Natural killer cell (primary cell): ENCODE measurements around the gene PPM1K. TPM values are rescaled to one million over a fixed set of nuclear protein-coding genes. Genes with fewer than 3 reads are reported as not detected.
A peak's percentile ranks its signal among the peaks of the same experiment; 100 is the strongest.

Source experiments
- ATAC-seq, 3 donors: fragments of 150-1000 bp in 2 of 3; fragments of 200-7000 bp in 1 of 3; cut with Tn5 transposase; 1 replicate in 1 of 3; 2 replicates in 2 of 3; pipeline ENCODE4 v1.10.0; 2021; ENCODE audit warnings: mild to moderate bottlenecking in 2 of 3, moderate library complexity in 2 of 3
- DNase-seq, 2 donors: peaks; one replicate each; pipeline versions ENCODE4 v3.0.0 to v3.0.0-alpha.2; 2013 to 2021; ENCODE audit warnings: mixed read lengths in 1 of 2
- H3K27ac ChIP-seq: one replicate; pipeline ENCODE4 v1.5.1; 2013; ENCODE audit warnings: mild to moderate bottlenecking, low read length
- H3K27me3 ChIP-seq: one replicate; pipeline ENCODE4 v1.6.1; 2013; ENCODE audit warnings: low read length; ENCODE audit not compliant: control insufficient read depth, insufficient read depth
- H3K36me3 ChIP-seq: one replicate; pipeline ENCODE4 v1.6.1; 2013; ENCODE audit warnings: low read length; ENCODE audit not compliant: control insufficient read depth, insufficient read depth
- H3K4me1 ChIP-seq: one replicate; pipeline ENCODE4 v1.6.1; 2013; ENCODE audit warnings: low read length; ENCODE audit not compliant: control insufficient read depth, insufficient read depth
- H3K4me3 ChIP-seq: one replicate; pipeline ENCODE4 v1.5.1; 2013; ENCODE audit warnings: low read length
- H3K9me3 ChIP-seq: one replicate; pipeline ENCODE4 v1.6.1; 2013; ENCODE audit warnings: low read length; ENCODE audit not compliant: control insufficient read depth, insufficient read depth
- H3K27ac Mint-ChIP-seq, 2 donors: one replicate each; pipeline ENCODE4 v1.8.0; 2022; ENCODE audit warnings: mild to moderate bottlenecking in 2 of 2, mixed read lengths in 2 of 2, moderate library complexity in 1 of 2
- H3K27me3 Mint-ChIP-seq, 2 donors: one replicate each; pipeline ENCODE4 v1.8.0; 2022; ENCODE audit warnings: low read depth in 2 of 2, mixed read lengths in 2 of 2
- H3K36me3 Mint-ChIP-seq: one replicate; pipeline ENCODE4 v1.8.0; 2022; ENCODE audit warnings: mixed read lengths
- H3K4me1 Mint-ChIP-seq, 2 donors: one replicate each; pipeline ENCODE4 v1.8.0; 2022; ENCODE audit warnings: mixed read lengths in 2 of 2
- H3K4me3 Mint-ChIP-seq: one replicate; pipeline ENCODE4 v1.8.0; 2022; ENCODE audit warnings: mild to moderate bottlenecking, moderate library complexity, mixed read lengths
- H3K9me3 Mint-ChIP-seq, 2 donors: one replicate each; pipeline ENCODE4 v1.8.0; 2022; ENCODE audit warnings: mixed read lengths in 2 of 2
- CTCF ChIP-seq: fragments of 200-600 bp; IDR thresholded peaks from one replicate; pipeline ENCODE4 v1.8.0; 2022; ENCODE audit warnings: antibody characterized with exemption
- WGBS: methylation state at CpG from one replicate; pipeline ENCODE4 v1.1.7; 2013; ENCODE audit warnings: missing lambda C conversion rate; ENCODE audit not compliant: insufficient coverage; 5-methylcytosine and 5-hydroxymethylcytosine counted together
- intact Hi-C: fragments of 100-400 bp; cut with micrococcal nuclease; formaldehyde crosslinking; loops from one replicate; pipeline ENCODE4 v1.14.2; 2022
- total RNA-seq, 4 donors: library from RNA; stranded (reverse); fragments of 120-200 nt in 1 of 4; gene quantifications; one replicate each; pipeline versions ENCODE4 v1.2.3 to v1.2.4, GENCODE V29; 2013 to 2022

The PPM1K gene
- total RNA-seq, 3 donors from 2014 or later (not counting 1 experiment from before 2014, with no cell fraction given): 68.0 to 76.8 (median 74.3) TPM

DNA sequence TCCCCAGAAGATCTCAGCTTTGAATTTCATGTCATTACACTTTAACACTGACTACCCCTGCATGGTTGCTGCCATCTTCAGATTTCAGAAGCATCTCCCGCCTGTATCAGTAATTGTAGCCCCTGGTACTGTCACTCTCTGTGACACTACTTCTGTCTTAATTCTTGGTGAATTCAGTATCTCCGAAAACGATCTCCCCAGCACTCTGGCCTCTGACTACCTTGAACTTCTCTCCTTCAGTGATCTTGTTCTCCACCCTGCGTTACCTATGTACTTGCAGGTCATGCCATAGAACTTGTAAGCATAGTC lies 72.2 kb downstream of the PPM1K start:
- Histone ChIP-seq H3K4me1 (no peaks in the 10 kb centered on the region), H3K9me3 (no peaks in the 10 kb centered on the region), H3K27me3 (no peaks in the 10 kb centered on the region), H3K27ac (no peak overlapping the region), H3K36me3 (no peaks in the 10 kb centered on the region), H3K4me3 (no peak overlapping the region)
- Mint-ChIP-seq H3K36me3 (no peaks in the 10 kb centered on the region), H3K4me3 (no peak overlapping the region), H3K27me3 (peaks cover 6 to 10% of the 10 kb centered on the region in 2 donors), H3K4me1 (peaks cover 0 to 4% of the 10 kb centered on the region in 2 donors), H3K27ac (no peak overlapping the region), H3K9me3 (no peaks in the 10 kb centered on the region)
- no peak for TF ChIP-seq CTCF
- DNase-seq (no peak), ATAC-seq (peak in 1 of 3 donors; percentile 8)
- intact Hi-C loops: loop anchor here (1.0 to 10.0 kb wide), 4 partner anchors 179 to 813 kb away; no protein-coding TSS in a partner anchor
- 47% methylated on average over 4 of the region's 4 CpGs for WGBS

DNA sequence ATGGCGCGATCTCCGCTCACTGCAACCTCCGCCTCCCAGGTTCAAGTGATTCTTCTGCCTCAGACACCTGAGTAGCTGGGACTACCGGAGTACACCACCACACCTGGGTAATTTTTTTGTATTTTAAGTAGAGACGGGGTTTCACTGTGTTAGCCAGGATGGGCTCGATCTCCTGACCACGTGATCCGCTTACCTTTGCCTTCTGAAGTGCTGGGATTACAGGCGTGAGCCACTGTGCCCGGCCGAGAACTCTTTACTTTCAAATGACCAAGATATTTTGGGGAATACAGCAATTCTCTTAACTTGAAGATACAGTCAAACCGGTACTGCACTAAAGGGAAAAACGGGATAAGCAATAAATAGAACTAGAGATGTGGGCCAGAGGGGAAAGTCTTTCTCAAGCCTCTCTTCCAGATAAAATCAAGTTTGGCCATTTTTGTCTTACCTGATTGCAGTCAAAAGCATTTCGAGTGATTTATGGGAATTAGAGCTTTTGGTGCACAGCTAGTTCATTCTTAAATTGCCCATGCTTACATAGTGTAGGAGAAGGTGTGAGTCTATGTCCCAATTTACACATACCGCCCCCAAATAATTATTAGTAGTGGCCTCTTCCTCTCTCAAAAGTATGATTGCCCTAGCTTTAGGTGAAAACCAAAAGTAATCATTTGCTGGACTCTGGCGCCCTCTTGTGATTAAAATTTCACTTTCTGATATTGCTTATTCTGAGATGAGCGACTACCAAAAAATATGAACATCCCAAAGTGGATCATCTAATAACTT lies 72.7 kb downstream of the PPM1K start:
- peaks cover 0 to 4% of the 10 kb centered on the region in 2 donors for H3K4me1 Mint-ChIP-seq
- peaks cover 6 to 10% of the 10 kb centered on the region in 2 donors for H3K27me3 Mint-ChIP-seq
- no peak overlapping the region for H3K4me3 Mint-ChIP-seq
- no peak overlapping the region for H3K27ac Mint-ChIP-seq
- no peaks in the 10 kb centered on the region for H3K4me1 ChIP-seq
- ATAC-seq (peak; percentile 64 to 68 (median 67)), DNase-seq (peak in 1 of 2 donors; percentile 76)
- H3K9me3 Mint-ChIP-seq: no peaks in the 10 kb centered on the region
- no peaks in the 10 kb centered on the region for H3K36me3 ChIP-seq
- WGBS: 65% methylated on average over 18 of the region's 18 CpGs
- no peak overlapping the region for H3K4me3 ChIP-seq
- no peaks in the 10 kb centered on the region for H3K36me3 Mint-ChIP-seq
- peak; percentile 75 for TF ChIP-seq CTCF
- H3K27ac ChIP-seq: no peak overlapping the region
- H3K9me3 ChIP-seq: no peaks in the 10 kb centered on the region
- no peaks in the 10 kb centered on the region for H3K27me3 ChIP-seq
- intact Hi-C loops: loop anchor here (1.0 to 10.0 kb wide), 4 partner anchors 178 to 813 kb away; no protein-coding TSS in a partner anchor

- no peak for TF ChIP-seq CTCF
- 79% methylated on average over 3 of the region's 4 CpGs for WGBS
- H3K27me3 Mint-ChIP-seq: peaks cover 2 to 4% of the 10 kb centered on the region in 2 donors
- no peaks in the 10 kb centered on the region for H3K36me3 Mint-ChIP-seq
- H3K4me3 ChIP-seq: no peak overlapping the region
- no peaks in the 10 kb centered on the region for H3K4me1 ChIP-seq
- DNase-seq (no peak), ATAC-seq (no peak)
- H3K27me3 ChIP-seq: no peaks in the 10 kb centered on the region
- H3K9me3 Mint-ChIP-seq: no peaks in the 10 kb centered on the region
- intact Hi-C loops: loop anchor here (10.0 kb wide), 1 partner anchor 823 kb away; no protein-coding TSS in a partner anchor
- H3K4me1 Mint-ChIP-seq: peaks cover 0 to 4% of the 10 kb centered on the region in 2 donors
- H3K27ac ChIP-seq: no peak overlapping the region
- no peaks in the 10 kb centered on the region for H3K9me3 ChIP-seq
- no peaks in the 10 kb centered on the region for H3K36me3 ChIP-seq
- no peak overlapping the region for H3K4me3 Mint-ChIP-seq
- no peak overlapping the region for H3K27ac Mint-ChIP-seq
These were observed 76.2 kb downstream of the PPM1K start for GRCh38 chr4:88208156-88208555.

Other genes starting within 250 kb of the PPM1K start
- under 1 TPM; 0.19 to 0.73 (median 0.61) TPM for gene ABCG2, start 125.9 kb downstream of the PPM1K start, total RNA-seq
- gene HERC6, start 94.3 kb upstream of the PPM1K start, total RNA-seq: 10 to 100 TPM in 2 of 3 donors, 1 to 10 TPM in 1; 8.3 to 18.0 (median 17.5) TPM
- 10 to 100 TPM; 11.0 to 19.4 (median 17.9) TPM for gene HERC5, start 172.6 kb upstream of the PPM1K start, total RNA-seq
- gene PYURF, start 239.2 kb upstream of the PPM1K start, total RNA-seq: 10 to 100 TPM; 33.4 to 37.6 (median 35.5) TPM